MM.1S (cell line): ENCODE measurements around the gene CRTAC1.
A peak's percentile ranks its signal among the peaks of the same experiment; 100 is the strongest.

Experiments used
- DNase-seq: peaks from one replicate; pipeline ENCODE4 v3.0.0-alpha.2; 2015
- H2AFZ ChIP-seq: fragments of 300-600 bp; sonication (generic); 2 replicates; pipeline ENCODE4 v1.6.0; 2016; ENCODE audit warnings: antibody characterized with exemption, low read length
- H3F3A ChIP-seq: fragments of 300-600 bp; sonication (generic); 2 replicates; pipeline ENCODE4 v1.6.1; 2016; ENCODE audit warnings: mild to moderate bottlenecking, antibody characterized with exemption, low read length, moderate library complexity, mixed read lengths; ENCODE audit not compliant: insufficient read depth
- H3K27ac ChIP-seq: fragments of 300-600 bp; sonication (generic); 2 replicates; pipeline ENCODE4 v1.5.1; 2016; ENCODE audit warnings: mild to moderate bottlenecking, low read length
- H3K27me3 ChIP-seq: fragments of 300-600 bp; sonication (generic); replicated peaks from 2 replicates; pipeline ENCODE4 v1.6.0; 2016; ENCODE audit warnings: low read length; ENCODE audit not compliant: insufficient read depth
- H3K36me3 ChIP-seq: fragments of 300-600 bp; sonication (generic); replicated peaks from 2 replicates; pipeline ENCODE4 v1.6.1; 2016; ENCODE audit warnings: mild to moderate bottlenecking, low read length, mixed read lengths; ENCODE audit not compliant: insufficient read depth
- H3K4me1 ChIP-seq: fragments of 300-600 bp; sonication (generic); 2 replicates; pipeline ENCODE4 v1.6.1; 2016; ENCODE audit warnings: low read length, mixed read lengths
- H3K4me2 ChIP-seq: fragments of 300-600 bp; sonication (generic); 2 replicates; pipeline ENCODE4 v1.6.0; 2016; ENCODE audit warnings: low read depth, low read length
- H3K4me3 ChIP-seq: fragments of 300-600 bp; sonication (generic); 2 replicates; pipeline ENCODE4 v1.5.1; 2016; ENCODE audit warnings: low read length, mixed read lengths
- H3K79me2 ChIP-seq: fragments of 300-600 bp; sonication (generic); 2 replicates; pipeline ENCODE4 v1.6.1; 2016; ENCODE audit warnings: mixed run types, low read length, mixed read lengths
- H3K9ac ChIP-seq: fragments of 300-600 bp; sonication (generic); 2 replicates; pipeline ENCODE4 v1.6.1; 2016; ENCODE audit warnings: low read length, mixed read lengths
- H3K9me2 ChIP-seq: fragments of 300-600 bp; sonication (generic); replicated peaks from 2 replicates; pipeline ENCODE4 v1.6.1; 2016; ENCODE audit warnings: mild to moderate bottlenecking, low read length, mixed read lengths; ENCODE audit not compliant: insufficient read depth
- H3K9me3 ChIP-seq: fragments of 300-600 bp; sonication (generic); replicated peaks from 2 replicates; pipeline ENCODE4 v1.6.1; 2016; ENCODE audit warnings: mild to moderate bottlenecking, low read length, mixed read lengths; ENCODE audit not compliant: insufficient read depth
- H4K20me1 ChIP-seq: fragments of 300-600 bp; sonication (generic); 2 replicates; pipeline ENCODE4 v1.6.1; 2016; ENCODE audit warnings: mild to moderate bottlenecking, low read length, moderate library complexity, mixed read lengths; ENCODE audit not compliant: insufficient read depth
- CTCF ChIP-seq: fragments of 300-600 bp; sonication (generic); IDR thresholded peaks from 2 replicates; pipeline ENCODE4 v1.5.1; 2016; ENCODE audit warnings: antibody characterized with exemption, low read length, mixed read lengths
- EZH2 ChIP-seq: fragments of 300-600 bp; sonication (generic); optimal IDR thresholded peaks from 2 replicates; pipeline ENCODE3; 2017; ENCODE audit warnings: low read depth, mild to moderate bottlenecking, antibody characterized with exemption, low read length, mixed read lengths
- EZH2phosphoT487 ChIP-seq: fragments of 300-600 bp; sonication (generic); IDR thresholded peaks from 2 replicates; pipeline ENCODE4 v1.6.1; 2018; ENCODE audit warnings: antibody characterized with exemption, low read length

The CRTAC1 gene

GRCh38 chr10:98055841-98056516 is 25.6 kb upstream of the CRTAC1 start:
- no peak overlapping the region for H3K27ac ChIP-seq
- no peaks in the 10 kb centered on the region for H3K9me3 ChIP-seq
- no peak overlapping the region for H3K4me3 ChIP-seq
- H3K4me2 ChIP-seq = no peak overlapping the region
- DNase-seq = peak; percentile 10
- no peaks in the 10 kb centered on the region for H3K4me1 ChIP-seq
- H3F3A ChIP-seq = no peaks in the 10 kb centered on the region
- H3K9ac ChIP-seq = no peak overlapping the region
- H2AFZ ChIP-seq = no peak overlapping the region
- no peaks in the 10 kb centered on the region for H4K20me1 ChIP-seq
- TF ChIP-seq CTCF (no peak), EZH2 (no peak), EZH2phosphoT487 (no peak)
- peaks cover 10% of the 10 kb centered on the region; the same call in 1 of the 2 replicates for H3K27me3 ChIP-seq
- no peaks in the 10 kb centered on the region for H3K9me2 ChIP-seq
- H3K79me2 ChIP-seq = no peaks in the 10 kb centered on the region
- no peaks in the 10 kb centered on the region for H3K36me3 ChIP-seq

GRCh38 chr10:98047009-98047741 is 16.8 kb upstream of the CRTAC1 start:
- no peak for DNase-seq
- no peaks in the 10 kb centered on the region for H3K9me3 ChIP-seq
- H3K4me2 ChIP-seq = no peak overlapping the region
- no peaks in the 10 kb centered on the region for H3K9me2 ChIP-seq
- H3K27ac ChIP-seq = no peak overlapping the region
- H4K20me1 ChIP-seq = no peaks in the 10 kb centered on the region
- H3K36me3 ChIP-seq = no peaks in the 10 kb centered on the region
- H3K79me2 ChIP-seq = no peaks in the 10 kb centered on the region
- H3F3A ChIP-seq = no peaks in the 10 kb centered on the region
- TF ChIP-seq EZH2phosphoT487 (no peak), CTCF (no peak), EZH2 (no peak)
- H3K4me3 ChIP-seq = no peak overlapping the region
- no peak overlapping the region for H3K9ac ChIP-seq
- H3K4me1 ChIP-seq = no peaks in the 10 kb centered on the region
- H3K27me3 ChIP-seq = peaks cover 26% of the 10 kb centered on the region
- H2AFZ ChIP-seq = 0 out of 2 replicates have a peak overlapping the region, but pooled peaks have one; percentile 8

- TF ChIP-seq EZH2 (no peak), CTCF (peak; percentile 89), EZH2phosphoT487 (no peak)
- Histone ChIP-seq H3K4me3 (no peak overlapping the region), H3F3A (no peaks in the 10 kb centered on the region), H3K4me1 (no peaks in the 10 kb centered on the region), H3K27ac (no peak overlapping the region), H3K9me2 (no peaks in the 10 kb centered on the region), H4K20me1 (no peaks in the 10 kb centered on the region), H3K79me2 (no peaks in the 10 kb centered on the region), H3K27me3 (peaks cover 26% of the 10 kb centered on the region), H3K36me3 (no peaks in the 10 kb centered on the region), H3K4me2 (no peak overlapping the region), H3K9ac (no peak overlapping the region), H2AFZ (no peak overlapping the region), H3K9me3 (no peaks in the 10 kb centered on the region)
- DNase-seq = peak; percentile 69
These were observed 15.5 kb upstream of the CRTAC1 start for GRCh38 chr10:98045785-98046389.
